Measurements from ENCODE around the gene NFYA. TPM values are rescaled to one million over a fixed set of nuclear protein-coding genes. Genes with fewer than 3 reads are reported as not detected.

NFYA gene
- total RNA-seq, 4 donors from 2014 or later = 16.3 to 25.9 (median 21.1) TPM

DNA sequence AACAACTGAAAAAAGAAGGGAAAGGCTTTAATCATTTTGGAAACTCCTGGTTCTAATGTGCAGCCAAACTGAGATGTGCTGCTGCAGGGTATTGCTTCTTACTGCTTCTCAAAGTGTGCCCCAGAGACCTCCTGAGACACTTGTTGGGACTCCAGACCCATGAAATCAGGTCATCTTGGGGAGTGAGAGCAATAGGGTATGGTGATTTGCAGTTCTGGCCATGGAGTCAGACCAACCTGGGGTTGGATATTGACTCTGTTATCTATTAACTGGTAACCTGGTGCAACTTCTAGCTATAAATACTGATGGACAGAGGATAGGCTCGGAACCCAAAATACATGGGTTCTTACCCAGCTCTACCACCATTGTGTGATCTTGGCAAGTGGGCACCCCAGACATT lies 26.7 kb upstream of the NFYA start:
- DNase-seq (ENCODE audit: low spot score) = no peak
- TF ChIP-seq CTCF (IDR thresholded peaks at IDR 0.05) = no peak
- ATAC-seq (ENCODE audit: low FRiP score) = no peak

DNA sequence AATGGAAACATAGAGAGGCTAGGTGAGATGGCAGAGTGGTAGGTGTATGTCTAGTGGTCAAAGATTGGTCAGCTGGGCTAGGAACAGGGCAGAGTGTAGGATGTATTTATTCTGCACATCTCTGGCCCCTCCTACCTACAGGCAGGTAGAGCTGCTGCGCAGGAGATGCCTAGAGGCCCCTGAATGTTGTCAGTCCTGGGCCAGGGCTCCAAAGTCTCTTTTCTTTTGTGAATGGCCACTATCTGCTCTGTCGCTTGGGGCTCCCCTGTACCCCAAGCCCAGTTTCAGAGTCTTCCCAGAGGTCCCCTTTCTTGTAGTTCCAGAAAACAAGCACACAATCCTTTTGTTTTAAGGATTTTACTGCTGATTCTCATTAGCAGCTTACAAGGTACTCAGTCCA lies 25.5 kb upstream of the NFYA start:
- no peak for TF ChIP-seq CTCF (IDR thresholded peaks at IDR 0.05)
- ATAC-seq (ENCODE audit: low FRiP score) = no peak
- DNase-seq (ENCODE audit: low spot score) = no peak

- ATAC-seq (ENCODE audit: low FRiP score) = no peak
- DNase-seq (ENCODE audit: low spot score) = no peak
- TF ChIP-seq CTCF (IDR thresholded peaks at IDR 0.05) = no peak
Observed at GRCh38 chr6:41047745-41048732, 24.7 kb upstream of the NFYA start.

GRCh38 chr6:41049521-41049920 lies 23.3 kb upstream of the NFYA start:
- DNase-seq (ENCODE audit: low spot score) (no peak), ATAC-seq (ENCODE audit: low FRiP score) (no peak)
- no peak for TF ChIP-seq CTCF (IDR thresholded peaks at IDR 0.05)

GRCh38 chr6:41049955-41050354 lies 22.8 kb upstream of the NFYA start:
- DNase-seq (ENCODE audit: low spot score) (no peak), ATAC-seq (ENCODE audit: low FRiP score) (no peak)
- no peak for TF ChIP-seq CTCF (IDR thresholded peaks at IDR 0.05)

GRCh38 chr6:41050536-41050935 lies 22.2 kb upstream of the NFYA start:
- no peak for TF ChIP-seq CTCF (IDR thresholded peaks at IDR 0.05)
- ATAC-seq (ENCODE audit: low FRiP score) (no peak), DNase-seq (ENCODE audit: low spot score) (no peak)

DNA sequence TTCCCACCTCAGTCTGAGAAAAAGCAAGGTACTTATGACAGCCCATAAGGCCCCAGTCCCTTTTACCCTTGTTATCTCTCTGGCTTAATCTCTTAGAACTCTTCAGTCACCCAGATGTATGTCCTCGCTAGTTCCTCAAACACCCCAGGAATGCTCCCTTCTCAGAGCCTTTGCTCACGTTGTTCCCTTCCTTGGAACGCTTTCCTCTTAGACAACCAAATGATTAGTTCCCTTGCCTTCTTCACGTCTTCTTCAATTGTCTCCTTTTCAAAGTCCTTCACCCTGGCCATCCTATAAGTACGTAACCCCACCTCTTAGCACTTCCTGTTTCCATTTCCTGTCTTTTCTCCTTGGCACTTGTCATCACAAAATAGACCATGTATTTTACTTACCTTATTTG lies 20.9 kb upstream of the NFYA start:
- TF ChIP-seq CTCF (IDR thresholded peaks at IDR 0.05) = no peak
- ATAC-seq (ENCODE audit: low FRiP score) (no peak), DNase-seq (ENCODE audit: low spot score) (no peak)
